Epidermal melanocyte (primary cell): ENCODE results near the gene TSPAN11.
"Not testable (repeated sequence)": the region's sequence is repeated elsewhere in the genome, so short reads cannot be mapped to it uniquely, and the experiment has no call there.

Experiments used
- DNase-seq: peaks from one replicate; pipeline ENCODE4 v3.0.0; 2011; ENCODE audit warnings: low spot score; ENCODE audit not compliant: insufficient read length

The TSPAN11 gene

GRCh38 chr12:31017535-31017934, 91.0 kb downstream of the TSPAN11 start:
- DNase-seq, result no peak

DNA sequence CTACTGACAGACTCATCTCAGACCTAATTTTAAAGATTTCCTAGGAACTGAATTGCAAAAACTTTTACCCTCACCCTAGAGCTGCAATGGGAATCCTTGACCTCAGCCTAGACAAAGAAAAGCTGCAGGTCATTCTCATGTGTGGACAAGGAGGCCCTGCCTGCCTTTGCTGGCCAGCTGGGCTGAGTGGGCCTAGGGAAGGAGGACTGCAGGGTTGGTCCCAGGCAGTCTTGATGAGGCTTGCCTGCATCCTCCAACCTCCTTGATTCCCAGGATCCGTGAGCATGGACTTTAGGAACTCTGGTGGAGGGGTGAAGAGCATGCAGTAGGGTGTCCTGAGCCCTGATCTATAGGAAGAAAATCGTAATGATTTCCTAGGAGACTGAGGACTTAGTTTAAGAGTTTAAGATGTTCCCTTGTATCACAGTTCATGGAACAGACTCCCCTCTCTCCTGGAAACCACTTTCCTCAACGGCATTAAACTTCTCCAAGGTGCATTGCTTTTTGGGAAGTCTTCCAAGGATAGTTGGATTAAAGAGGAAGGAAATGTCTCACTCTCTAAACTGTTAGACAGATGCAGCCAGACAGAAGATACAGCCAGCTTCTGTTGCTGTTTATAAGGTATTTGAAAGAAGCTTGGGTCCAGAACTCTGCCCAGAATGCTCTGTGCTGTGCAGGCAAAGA, 91.7 kb downstream of the TSPAN11 start:
- DNase-seq, result no peak

- DNase-seq, result no peak
Observed at GRCh38 chr12:31018790-31019505, 92.4 kb downstream of the TSPAN11 start.

GRCh38 chr12:31019561-31019960, 93.0 kb downstream of the TSPAN11 start:
- no peak for DNase-seq

DNA sequence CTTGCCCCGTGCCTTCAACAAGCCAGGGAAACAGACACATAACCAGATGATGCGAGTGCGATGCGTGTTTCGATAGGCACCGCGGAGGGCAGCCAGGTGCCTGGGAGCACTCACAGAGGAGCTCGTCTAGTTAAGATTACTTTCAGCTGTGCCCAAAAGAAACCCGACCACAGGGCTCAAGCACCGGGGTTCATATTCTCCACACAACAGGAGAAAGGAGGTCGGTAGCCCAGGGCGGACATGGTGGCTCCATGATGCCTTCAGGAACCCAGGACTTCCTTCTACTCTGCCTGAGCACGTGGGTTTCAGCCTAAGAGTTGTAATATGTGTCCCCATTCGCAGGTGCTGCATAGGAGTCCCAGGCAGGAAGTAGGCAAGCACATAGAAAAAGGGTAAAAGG, 93.4 kb downstream of the TSPAN11 start:
- no peak for DNase-seq

GRCh38 chr12:31020385-31021166, 94.0 kb downstream of the TSPAN11 start:
- DNase-seq, result no peak

GRCh38 chr12:31021181-31021580, 94.6 kb downstream of the TSPAN11 start:
- DNase-seq, result no peak

GRCh38 chr12:31021809-31022494, 95.4 kb downstream of the TSPAN11 start:
- DNase-seq, result no peak

DNA sequence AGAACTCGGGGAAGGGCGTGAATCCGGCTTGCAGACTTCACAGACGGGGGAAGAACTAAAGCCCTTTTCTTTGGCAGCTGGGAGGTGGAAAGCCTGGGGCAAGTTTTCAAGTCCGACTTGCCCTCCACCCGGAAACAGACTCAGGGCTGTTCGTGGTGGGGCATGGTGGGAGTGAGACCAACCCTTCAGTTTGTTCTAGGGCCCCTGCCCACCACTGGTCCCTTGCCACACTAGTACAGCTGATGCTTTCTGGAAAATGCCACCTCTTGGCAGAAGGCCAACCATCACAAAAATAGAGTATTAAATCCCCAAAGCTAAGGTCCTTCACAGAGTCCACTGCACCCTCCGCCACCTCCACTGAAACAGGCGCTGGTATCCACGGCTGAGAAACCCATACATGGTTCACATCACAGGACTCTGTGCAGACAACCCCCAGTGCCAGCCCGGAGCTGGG, 96.8 kb downstream of the TSPAN11 start:
- DNase-seq, result no peak

GRCh38 chr12:31026202-31026601, 99.7 kb downstream of the TSPAN11 start:
- DNase-seq, result no peak

DNA sequence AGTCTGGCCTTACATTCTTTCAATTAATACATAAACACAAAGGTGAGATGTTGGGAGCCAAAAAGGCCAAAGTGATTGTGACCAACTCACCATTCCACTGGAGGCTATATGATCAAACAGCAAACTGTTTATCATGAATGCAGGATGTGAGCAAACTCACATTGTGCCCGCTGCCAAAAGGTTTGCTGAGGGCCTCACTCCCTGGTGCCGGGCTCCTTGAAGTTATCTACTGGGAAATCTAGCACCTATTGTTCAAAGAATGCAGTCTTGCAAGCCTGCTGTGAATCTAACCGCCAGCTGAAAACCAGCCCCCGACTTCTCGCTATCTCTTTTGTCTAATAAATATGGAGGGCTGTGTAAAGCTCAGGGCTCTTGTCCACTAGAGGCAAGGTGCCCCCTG, 100.5 kb downstream of the TSPAN11 start:
- DNase-seq, result not testable (repeated sequence)

DNA sequence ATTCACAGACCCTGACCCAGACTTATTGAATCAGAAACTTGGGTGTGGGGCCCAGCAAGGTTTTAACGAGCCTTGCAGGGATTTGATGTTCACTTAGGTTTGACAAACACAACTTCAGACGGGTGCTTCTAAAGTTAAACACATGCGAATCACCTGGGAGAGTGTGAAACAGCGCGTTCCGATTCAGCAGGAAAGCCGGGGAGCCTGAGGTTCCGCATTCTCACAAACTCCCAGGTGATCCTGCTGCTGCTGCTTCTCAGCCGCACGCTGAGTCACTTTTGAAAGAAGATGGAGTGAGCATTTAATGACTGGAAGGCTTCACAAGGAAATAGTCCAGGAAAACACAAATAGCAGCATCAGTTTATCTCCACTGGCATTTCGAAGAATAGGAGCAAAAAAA, 102.9 kb downstream of the TSPAN11 start:
- no peak for DNase-seq

- no peak for DNase-seq
Observed at GRCh38 chr12:31029916-31030562, 103.5 kb downstream of the TSPAN11 start.

- no peak for DNase-seq
Observed at GRCh38 chr12:31031951-31032335, 105.4 kb downstream of the TSPAN11 start.

- DNase-seq, result no peak
Observed at GRCh38 chr12:31033146-31033545, 106.6 kb downstream of the TSPAN11 start.

DNA sequence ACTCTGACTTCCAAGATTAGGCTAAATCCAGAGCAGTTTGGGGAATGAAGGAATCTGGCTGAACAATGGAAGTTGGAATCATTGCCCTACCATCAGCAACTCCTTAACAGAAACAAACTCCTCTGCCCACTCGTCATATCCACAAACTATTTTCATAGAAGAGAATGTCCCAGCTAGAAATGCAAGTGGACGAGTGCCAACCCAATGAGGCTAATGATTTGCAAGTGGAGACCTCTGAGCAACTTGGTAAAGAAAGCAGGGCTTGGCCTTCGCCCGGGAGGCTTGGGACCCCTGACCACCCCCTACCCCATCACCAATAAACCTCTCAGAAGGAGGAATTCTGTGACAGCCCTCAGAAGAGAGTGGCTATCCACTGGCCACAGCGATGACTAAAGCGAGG, 107.1 kb downstream of the TSPAN11 start:
- DNase-seq, result no peak

DNA sequence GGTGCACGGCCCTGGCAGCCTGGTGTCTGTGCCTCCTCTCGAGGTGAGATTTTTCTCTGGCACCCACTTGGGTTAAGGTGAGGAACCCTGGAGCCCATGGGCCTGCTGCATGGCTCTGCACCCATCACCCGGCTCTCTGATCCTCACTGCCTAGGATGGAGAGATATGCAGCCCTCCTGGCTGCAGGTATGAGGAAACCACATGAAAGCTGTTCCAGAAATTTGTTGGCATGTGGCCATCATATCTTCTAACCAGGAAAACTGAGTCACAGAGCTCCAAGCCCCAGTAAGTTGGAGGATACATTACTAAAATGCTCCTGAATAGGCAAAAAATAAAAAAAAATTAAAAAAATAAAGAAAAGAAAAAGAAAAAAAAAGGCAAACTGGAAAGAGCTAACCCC, 107.8 kb downstream of the TSPAN11 start:
- no peak for DNase-seq

GRCh38 chr12:31035226-31035625, 108.7 kb downstream of the TSPAN11 start:
- DNase-seq, result no peak

DNA sequence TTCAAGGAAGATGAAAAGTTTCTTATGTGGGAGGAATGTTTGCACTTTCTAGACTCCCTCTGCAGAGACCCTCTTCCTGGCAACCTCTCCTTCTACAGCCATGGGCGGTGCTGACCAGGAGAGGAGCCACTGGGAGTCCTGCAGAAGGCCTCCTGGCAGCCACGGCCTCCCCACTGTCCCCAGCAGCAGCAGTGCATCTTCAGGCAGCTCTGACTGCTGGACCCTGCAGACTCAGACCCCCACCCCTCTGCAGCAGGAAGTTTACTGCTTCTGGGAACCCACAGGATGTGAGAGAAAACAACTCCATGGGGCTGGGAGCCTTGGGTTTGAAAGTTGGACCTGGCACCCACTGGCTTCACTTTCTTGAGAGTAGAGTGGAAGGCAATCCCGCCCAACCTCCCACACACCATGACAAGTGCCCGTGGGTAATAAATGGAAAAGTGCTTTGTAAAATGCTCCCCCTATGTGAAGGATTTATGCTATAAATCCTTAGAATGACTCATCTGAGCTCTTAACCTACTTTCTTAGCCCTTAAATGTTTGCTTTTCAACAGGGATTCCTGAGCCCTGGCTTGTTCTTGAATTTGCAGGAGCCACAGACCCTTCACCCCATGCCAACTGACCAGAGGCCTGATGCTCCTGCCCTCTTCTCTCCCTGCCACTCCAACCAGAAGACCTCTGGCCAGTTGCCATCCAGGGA, 109.6 kb downstream of the TSPAN11 start:
- DNase-seq, result no peak

- no peak for DNase-seq
Observed at GRCh38 chr12:31037028-31037427, 110.5 kb downstream of the TSPAN11 start.

DNA sequence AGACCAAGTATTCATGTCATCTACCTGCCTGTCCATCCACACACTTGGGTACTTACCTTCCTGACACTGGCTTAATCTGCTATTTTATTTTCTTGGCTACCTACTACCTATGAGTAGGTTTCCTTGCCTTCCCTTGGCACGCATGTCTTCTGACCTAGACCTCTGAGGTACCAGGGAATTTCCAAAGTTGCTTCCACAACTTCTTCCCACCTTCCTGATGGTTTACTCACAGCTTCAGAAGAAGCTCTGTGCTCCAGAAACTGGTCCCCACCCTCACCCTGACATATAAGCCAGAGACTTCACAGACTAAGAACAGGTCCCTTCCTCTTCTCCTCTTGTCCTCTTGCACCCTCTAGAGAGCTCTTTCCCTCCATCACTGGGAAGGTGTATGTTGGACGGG, 111.4 kb downstream of the TSPAN11 start:
- DNase-seq, result no peak
